ENCODE data around the gene TIE1. TPM values are rescaled to one million over a fixed set of nuclear protein-coding genes. Genes with fewer than 3 reads are reported as not detected.

Gene TIE1
- total and polyA plus RNA-seq, 2 donors (not counting 3 experiments of a cell fraction or from before 2014, with no cell fraction given): 531 to 620 TPM

- peaks cover 0 to 2% of the 10 kb centered on the region in 2 experiments for H3K27me3 ChIP-seq (ENCODE audit: control insufficient read depth in 2 of 2, insufficient read depth in 2 of 2, low read length in 2 of 2)
- no peak overlapping the region for H3K4me2 ChIP-seq (ENCODE audit: insufficient read depth, low read length)
- no peaks in the 10 kb centered on the region for H4K20me1 ChIP-seq (replicated peaks; ENCODE audit: control insufficient read depth, extremely low read depth, insufficient read depth, low read length)
- TF ChIP-seq, protein P1, sequence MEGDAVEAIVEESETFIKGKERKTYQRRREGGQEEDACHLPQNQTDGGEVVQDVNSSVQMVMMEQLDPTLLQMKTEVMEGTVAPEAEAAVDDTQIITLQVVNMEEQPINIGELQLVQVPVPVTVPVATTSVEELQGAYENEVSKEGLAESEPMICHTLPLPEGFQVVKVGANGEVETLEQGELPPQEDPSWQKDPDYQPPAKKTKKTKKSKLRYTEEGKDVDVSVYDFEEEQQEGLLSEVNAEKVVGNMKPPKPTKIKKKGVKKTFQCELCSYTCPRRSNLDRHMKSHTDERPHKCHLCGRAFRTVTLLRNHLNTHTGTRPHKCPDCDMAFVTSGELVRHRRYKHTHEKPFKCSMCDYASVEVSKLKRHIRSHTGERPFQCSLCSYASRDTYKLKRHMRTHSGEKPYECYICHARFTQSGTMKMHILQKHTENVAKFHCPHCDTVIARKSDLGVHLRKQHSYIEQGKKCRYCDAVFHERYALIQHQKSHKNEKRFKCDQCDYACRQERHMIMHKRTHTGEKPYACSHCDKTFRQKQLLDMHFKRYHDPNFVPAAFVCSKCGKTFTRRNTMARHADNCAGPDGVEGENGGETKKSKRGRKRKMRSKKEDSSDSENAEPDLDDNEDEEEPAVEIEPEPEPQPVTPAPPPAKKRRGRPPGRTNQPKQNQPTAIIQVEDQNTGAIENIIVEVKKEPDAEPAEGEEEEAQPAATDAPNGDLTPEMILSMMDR (IDR thresholded peaks at IDR 0.05; ENCODE audit: extremely low read depth in 1 of 2, insufficient read depth in 1 of 2, low read depth in 1 of 2, low read length in 2 of 2): no peak
- no peak for TF ChIP-seq JUN (IDR thresholded peaks at IDR 0.05; ENCODE audit: borderline replicate concordance, insufficient read depth, insufficient read length, low read depth)
- TF ChIP-seq MYC (IDR thresholded peaks at IDR 0.05; ENCODE audit: low read depth, low read length): no peak
- TF ChIP-seq POLR2A (IDR thresholded peaks at IDR 0.05; ENCODE audit: low read depth, low read length): no peak
- TF ChIP-seq FOS (IDR thresholded peaks at IDR 0.05; ENCODE audit: borderline replicate concordance, insufficient read depth, low read length): no peak
- no peak for TF ChIP-seq POLR2AphosphoS5 (IDR thresholded peaks at IDR 0.05; ENCODE audit: insufficient read depth, low read depth, low read length)
- TF ChIP-seq MAX (IDR thresholded peaks at IDR 0.05; ENCODE audit: insufficient read depth, insufficient read length): no peak
- TF ChIP-seq GATA2 (IDR thresholded peaks at IDR 0.05; ENCODE audit: insufficient read depth, insufficient read length, low read depth, low read length): no peak
- TF ChIP-seq EZH2 (IDR thresholded peaks at IDR 0.05; ENCODE audit: borderline replicate concordance, low read depth, low read length, severe bottlenecking): no peak
- intact Hi-C loops (cut with micrococcal nuclease): no loop called here
- no peaks in the 10 kb centered on the region for H3K79me2 ChIP-seq (ENCODE audit: control insufficient read depth, insufficient read depth, low read length)
- no peak overlapping the region for H3K27ac ChIP-seq (ENCODE audit: insufficient read depth, low read depth, low read length)
- H3K36me3 ChIP-seq (ENCODE audit: control insufficient read depth in 2 of 2, extremely low read depth in 1 of 2, insufficient read depth in 2 of 2, low read length in 2 of 2): no peaks in the 10 kb centered on the region
- H3K9ac ChIP-seq (replicated peaks; ENCODE audit: extremely low read depth, insufficient read depth, low read length): no peak overlapping the region
- H3K4me1 ChIP-seq (ENCODE audit: control insufficient read depth, extremely low read depth, insufficient read depth, low read length): no peaks in the 10 kb centered on the region
- no peaks in the 10 kb centered on the region for H3K9me1 ChIP-seq (replicated peaks; ENCODE audit: control insufficient read depth, extremely low read depth, insufficient read depth, low read length)
- no peaks in the 10 kb centered on the region for H3K9me3 ChIP-seq (replicated peaks; ENCODE audit: control insufficient read depth, insufficient read depth, low read length)
- H3K4me3 ChIP-seq (replicated peaks in 1 of 3; ENCODE audit: insufficient read depth in 1 of 3, low read depth in 1 of 3, low read length in 3 of 3): no peak overlapping the region
- FAIRE-seq (no peak), DNase-seq (ENCODE audit: low read depth, low spot score) (no peak)
- dilution Hi-C loops (cut with MboI; ENCODE audit: extremely low pct_ligation_motif_present, low sequenced_read_pairs): no loop called here
- POLR2A ChIA-PET: no interaction called here
- no TSS peak for BruUV-seq (replicated peaks)
- CTCF ChIA-PET: no interaction called here
- no peak overlapping the region for H2AFZ ChIP-seq (ENCODE audit: low read depth, low read length)
Observed at GRCh38 chr1:43267291-43267805, 33.4 kb upstream of the TIE1 start.
